DMS53 treated with DMSO at 0.1 percent for 48 hours (cell line): Measurements from ENCODE around the gene KCNIP1.

Experiments
- DNase-seq: peaks from one replicate; lab custom pipeline; 2025; ENCODE audit not compliant: unreplicated experiment; lab: John Stamatoyannopoulos, UW

KCNIP1 gene

GRCh38 chr5:170590566-170590965 lies 86.7 kb downstream of the KCNIP1 start:
- DNase-seq: no peak

- DNase-seq: no peak
These were observed 87.2 kb downstream of the KCNIP1 start for GRCh38 chr5:170591054-170591453.

GRCh38 chr5:170596482-170597044 lies 92.7 kb downstream of the KCNIP1 start:
- no peak for DNase-seq

GRCh38 chr5:170597109-170597751 lies 93.4 kb downstream of the KCNIP1 start:
- no peak for DNase-seq

GRCh38 chr5:170597872-170598271 lies 94.1 kb downstream of the KCNIP1 start:
- DNase-seq: no peak

- no peak for DNase-seq
These were observed 95.9 kb downstream of the KCNIP1 start for GRCh38 chr5:170599756-170600155.

- DNase-seq: no peak
These were observed 97.8 kb downstream of the KCNIP1 start for GRCh38 chr5:170601619-170602018.

GRCh38 chr5:170603109-170603508 lies 99.3 kb downstream of the KCNIP1 start:
- no peak for DNase-seq

- DNase-seq: no peak
These were observed 100.1 kb downstream of the KCNIP1 start for GRCh38 chr5:170603578-170604565.

GRCh38 chr5:170606941-170607340 lies 103.1 kb downstream of the KCNIP1 start:
- no peak for DNase-seq

GRCh38 chr5:170611449-170612090 lies 107.8 kb downstream of the KCNIP1 start:
- DNase-seq: no peak

GRCh38 chr5:170612256-170612678 lies 108.4 kb downstream of the KCNIP1 start:
- no peak for DNase-seq

GRCh38 chr5:170614065-170614490 lies 110.3 kb downstream of the KCNIP1 start:
- no peak for DNase-seq

GRCh38 chr5:170614720-170615119 lies 110.9 kb downstream of the KCNIP1 start:
- DNase-seq: no peak

- no peak for DNase-seq
These were observed 114.0 kb downstream of the KCNIP1 start for GRCh38 chr5:170617533-170618490.

GRCh38 chr5:170619869-170620268 lies 116.0 kb downstream of the KCNIP1 start:
- no peak for DNase-seq

- no peak for DNase-seq
These were observed 119.1 kb downstream of the KCNIP1 start for GRCh38 chr5:170622933-170623332.

GRCh38 chr5:170623576-170624181 lies 119.9 kb downstream of the KCNIP1 start:
- DNase-seq: no peak

- no peak for DNase-seq
These were observed 121.7 kb downstream of the KCNIP1 start for GRCh38 chr5:170625221-170626165.
